Loucy (cell line): ENCODE measurements around the gene GMPR2.

Experiments
- CTCF ChIP-seq: fragments of 200-600 bp; sonication (generic); conservative IDR thresholded peaks from 2 replicates; pipeline ENCODE4 v1.5.1; 2014; ENCODE audit warnings: mild to moderate bottlenecking, antibody characterized with exemption, low read length
- EZH2phosphoT487 ChIP-seq: fragments of 200-600 bp; IDR thresholded peaks from 2 replicates; pipeline ENCODE4 v1.6.1; 2018; ENCODE audit warnings: antibody characterized with exemption, mild to moderate bottlenecking, moderate library complexity, borderline replicate concordance

GRCh38 chr14:24282736-24283135 is 50.0 kb downstream of the GMPR2 start:
- TF ChIP-seq CTCF (no peak), EZH2phosphoT487 (no peak)
